ENCODE measurements around the gene PIPOX.

DNA sequence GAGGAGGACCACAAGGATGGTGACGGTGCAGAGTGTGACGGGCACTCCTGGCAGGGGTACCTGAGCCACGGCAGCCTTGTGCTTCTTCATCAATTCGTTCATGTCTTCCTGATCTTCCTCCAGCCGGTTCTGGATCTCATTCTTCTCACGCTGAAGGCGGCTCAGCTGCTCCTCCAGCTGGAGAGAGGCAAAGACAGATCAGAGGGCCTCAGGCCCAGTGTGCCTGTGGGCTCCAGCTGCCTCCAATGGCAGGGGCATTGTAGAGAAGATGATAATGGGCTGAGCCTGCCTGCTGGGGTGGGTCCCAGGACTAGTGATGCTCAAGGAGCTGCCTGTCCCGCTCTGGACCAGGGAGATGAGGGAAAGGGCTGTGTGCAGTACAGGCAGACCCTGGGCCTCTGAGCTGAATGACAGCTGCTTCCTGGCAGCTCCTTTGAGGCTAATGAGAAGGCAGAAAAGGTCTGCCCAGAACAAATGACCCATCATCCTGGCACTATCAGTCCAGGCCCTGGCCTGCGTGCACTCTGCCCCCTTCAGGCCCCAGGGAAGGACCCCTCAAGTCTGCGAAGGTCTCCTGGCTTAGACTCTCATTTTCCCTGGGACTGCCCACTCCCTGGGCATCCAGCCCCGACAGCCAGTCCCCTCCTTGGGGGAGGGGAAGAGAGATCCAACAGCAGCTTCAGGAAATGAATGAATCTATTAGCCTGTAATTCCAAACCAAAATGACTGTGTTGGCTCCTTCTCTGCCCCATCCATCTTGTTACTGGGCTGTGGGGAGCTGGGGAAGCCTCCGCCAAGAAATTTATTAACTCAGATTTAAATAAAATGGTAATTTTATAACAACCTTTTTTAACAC lies 48.0 kb downstream of the PIPOX start:
- TF ChIP-seq CTCF (IDR thresholded peaks at IDR 0.05) = no peak
- TF ChIP-seq POLR2A (IDR thresholded peaks at IDR 0.05) = no peak
